HEK293 (cell line): Measurements from ENCODE around the gene RNF121.

Experiments used
- CTCF ChIA-PET: fragments of 350-600 bp; formaldehyde crosslinking; extraction: SDS; loops from one replicate; lab custom pipeline; 2021; ENCODE audit warnings: antibody characterized with exemption; lab: Yijun Ruan, JAX
- POLR2A ChIA-PET: fragments of 300-600 bp; formaldehyde crosslinking; extraction: SDS; loops from one replicate; lab custom pipeline; 2020; ENCODE audit warnings: antibody characterized with exemption, inconsistent platforms; lab: Yijun Ruan, JAX
- H3K27ac ChIP-seq: fragments of 200-500 bp; sonication (Bioruptor generic); 2 replicates; pipeline ENCODE4 v1.5.1; 2014; ENCODE audit warnings: low read depth, low read length, control low read depth, inconsistent platforms; ENCODE audit errors: extremely low read depth
- H3K36me3 ChIP-seq, 2 experiments: fragments of 200-500 bp in 1 of 2; sonication (Bioruptor generic) in 1 of 2; 1 replicate in 1 of 2; 2 replicates in 1 of 2; pipeline ENCODE4 v1.5.1; 2014 to 2017; ENCODE audit warnings: inconsistent platforms in 2 of 2, low read length in 2 of 2; ENCODE audit not compliant: control insufficient read depth in 2 of 2, insufficient read depth in 1 of 2
- H3K4me1 ChIP-seq: fragments of 200-500 bp; sonication (Bioruptor generic); 2 replicates; pipeline ENCODE4 v1.5.1; 2014; ENCODE audit warnings: mild to moderate bottlenecking, low read length, inconsistent platforms; ENCODE audit not compliant: control insufficient read depth, insufficient read depth
- H3K4me3 ChIP-seq: 2 replicates; pipeline ENCODE4 v1.5.1; 2011; ENCODE audit warnings: low read depth, mild to moderate bottlenecking, control low read depth, low read length, moderate library complexity
- H3K9me3 ChIP-seq: fragments of 200-500 bp; sonication (Bioruptor generic); 2 replicates; pipeline ENCODE4 v1.5.1; 2014; ENCODE audit warnings: low read depth, low read length, inconsistent platforms; ENCODE audit not compliant: control insufficient read depth, insufficient read depth
- FEZF1 ChIP-seq: fragments of 450-650 bp; formaldehyde crosslinking; IDR thresholded peaks from 2 replicates; pipeline ENCODE4 v1.5.1; 2016; ENCODE audit warnings: missing biosample characterization, missing genetic modification characterization
- HOXC10 ChIP-seq: sonication (generic); formaldehyde crosslinking; IDR thresholded peaks from 2 replicates; pipeline ENCODE4 v1.8.1; 2023; ENCODE audit warnings: mild to moderate bottlenecking, missing genetic modification reagents
- KLF9 ChIP-seq: fragments of 450-650 bp; formaldehyde crosslinking; IDR thresholded peaks from 2 replicates; pipeline ENCODE4 v1.5.1; 2016; ENCODE audit warnings: missing biosample characterization, missing genetic modification characterization, low read depth
- PRDM10 ChIP-seq: fragments of 450-650 bp; formaldehyde crosslinking; IDR thresholded peaks from 2 replicates; pipeline ENCODE4 v1.5.1; 2016; ENCODE audit warnings: missing biosample characterization, missing genetic modification characterization
- PRDM4 ChIP-seq: fragments of 450-650 bp; formaldehyde crosslinking; IDR thresholded peaks from 2 replicates; pipeline ENCODE4 v1.5.1; 2017; ENCODE audit warnings: missing biosample characterization, missing genetic modification characterization
- ZBTB17 ChIP-seq: fragments of 450-650 bp; formaldehyde crosslinking; IDR thresholded peaks from 2 replicates; pipeline ENCODE4 v1.5.1; 2016; ENCODE audit warnings: missing biosample characterization, missing genetic modification characterization
- ZNF10 ChIP-seq: fragments of 450-650 bp; formaldehyde crosslinking; IDR thresholded peaks from 2 replicates; pipeline ENCODE4 v1.5.1; 2017; ENCODE audit warnings: missing biosample characterization, missing genetic modification characterization
- ZNF202 ChIP-seq: fragments of 450-650 bp; formaldehyde crosslinking; IDR thresholded peaks from 2 replicates; pipeline ENCODE4 v1.5.1; 2016; ENCODE audit warnings: missing biosample characterization, missing genetic modification characterization, borderline replicate concordance
- ZNF335 ChIP-seq: fragments of 450-650 bp; formaldehyde crosslinking; conservative IDR thresholded peaks from 2 replicates; pipeline ENCODE4 v1.5.1; 2016; ENCODE audit warnings: missing biosample characterization, missing genetic modification characterization
- ZNF621 ChIP-seq: fragments of 450-650 bp; formaldehyde crosslinking; IDR thresholded peaks from 2 replicates; pipeline ENCODE4 v1.5.1; 2017; ENCODE audit warnings: missing biosample characterization, missing genetic modification characterization
- ZNF629 ChIP-seq: fragments of 450-650 bp; formaldehyde crosslinking; IDR thresholded peaks from 2 replicates; pipeline ENCODE4 v1.5.1; 2017; ENCODE audit warnings: missing biosample characterization, missing genetic modification characterization
- ZSCAN18 ChIP-seq: fragments of 450-650 bp; formaldehyde crosslinking; IDR thresholded peaks from 2 replicates; pipeline ENCODE4 v1.5.1; 2016; ENCODE audit warnings: missing biosample characterization, missing genetic modification characterization

The RNF121 gene

GRCh38 chr11:72001834-72002591 lies 73.2 kb downstream of the RNF121 start:
- Histone ChIP-seq H3K36me3 (peaks cover 0 to 73% of the 10 kb centered on the region in 2 experiments; a peak in 1 of 3 replicates), H3K4me1 (no peaks in the 10 kb centered on the region), H3K4me3 (no peak overlapping the region), H3K9me3 (no peaks in the 10 kb centered on the region), H3K27ac (no peak overlapping the region)
- ChIA-PET CTCF (interaction anchor here (0.6 to 1.0 kb wide), 4 partner anchors 10 to 430 kb away, joined by 3 read pairs; no protein-coding TSS in a partner anchor), POLR2A (no interaction called here)
- TF ChIP-seq ZNF335 (tag by site-specific recombination) (no peak), PRDM4 (tag by site-specific recombination) (no peak), FEZF1 (no peak), ZNF202 (tag by site-specific recombination) (no peak), ZNF621 (tag by site-specific recombination) (no peak), ZBTB17 (0 out of 2 replicates have a peak, but pooled peaks have one; percentile 45), PRDM10 (tag by site-specific recombination) (peak; percentile 74), ZSCAN18 (no peak)

GRCh38 chr11:72002841-72003775 lies 74.3 kb downstream of the RNF121 start:
- POLR2A ChIA-PET = no interaction called here
- no peaks in the 10 kb centered on the region for H3K4me1 ChIP-seq
- H3K27ac ChIP-seq = no peak overlapping the region
- no peak overlapping the region for H3K4me3 ChIP-seq
- H3K9me3 ChIP-seq = no peaks in the 10 kb centered on the region
- TF ChIP-seq ZNF10 (tag by site-specific recombination) (peak; percentile 44), HOXC10 (CRISPR knock-in tag) (no peak)
- TF ChIP-seq, all 188 proteins: peak for 1
- H3K36me3 ChIP-seq = peaks cover 0 to 84% of the 10 kb centered on the region in 2 experiments; a peak in 1 of 3 replicates
- CTCF ChIA-PET = interaction anchor here (0.6 to 2.8 kb wide), 4 partner anchors 9 to 429 kb away, joined by 3 to 10 read pairs (median 3); no protein-coding TSS in a partner anchor

- H3K4me1 ChIP-seq = no peaks in the 10 kb centered on the region
- TF ChIP-seq ZNF629 (tag by site-specific recombination) (no peak), KLF9 (tag by site-specific recombination) (no peak)
- H3K4me3 ChIP-seq = no peak overlapping the region
- H3K36me3 ChIP-seq = peaks cover 0 to 91% of the 10 kb centered on the region in 2 experiments; a peak in 1 of 3 replicates
- POLR2A ChIA-PET = no interaction called here
- CTCF ChIA-PET = interaction anchor here (2.8 kb wide), 1 partner anchor 26 kb away, joined by 10 read pairs; no protein-coding TSS in a partner anchor
- H3K9me3 ChIP-seq = no peaks in the 10 kb centered on the region
- H3K27ac ChIP-seq = no peak overlapping the region
These were observed 74.9 kb downstream of the RNF121 start for GRCh38 chr11:72003776-72004171.
